Loucy (cell line): ENCODE data around the gene CAMK2A.

Experiments used
- CTCF ChIP-seq: fragments of 200-600 bp; sonication (generic); conservative IDR thresholded peaks from 2 replicates; pipeline ENCODE4 v1.5.1; 2014; ENCODE audit warnings: mild to moderate bottlenecking, antibody characterized with exemption, low read length
- EZH2phosphoT487 ChIP-seq: fragments of 200-600 bp; IDR thresholded peaks from 2 replicates; pipeline ENCODE4 v1.6.1; 2018; ENCODE audit warnings: antibody characterized with exemption, mild to moderate bottlenecking, moderate library complexity, borderline replicate concordance

DNA sequence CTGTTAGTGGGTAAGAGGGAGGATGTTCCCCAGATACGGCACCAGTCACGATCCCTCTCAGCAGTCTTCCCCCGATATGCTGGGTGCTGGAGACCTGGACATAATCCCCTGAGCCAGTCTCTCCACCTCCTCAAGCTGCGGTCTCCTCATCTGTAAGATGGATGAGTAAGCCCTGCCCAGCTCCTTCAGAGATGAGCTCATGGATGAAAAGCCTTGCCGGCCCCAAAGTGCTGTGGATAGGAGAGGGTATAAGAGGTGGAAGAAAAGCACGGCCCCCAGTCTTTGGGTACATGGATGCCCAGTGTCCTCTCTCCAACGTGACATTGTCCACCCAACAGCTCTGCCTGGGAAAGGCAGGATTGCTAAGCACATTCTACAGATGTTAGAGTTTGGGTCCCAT lies 4.5 kb downstream of the CAMK2A start:
- TF ChIP-seq EZH2phosphoT487: no peak
- no peak for TF ChIP-seq CTCF
